GM10266 (cell line): Measurements from ENCODE around the gene TOPBP1.
"Not testable (repeated sequence)": the region's sequence is repeated elsewhere in the genome, so short reads cannot be mapped to it uniquely, and the experiment has no call there.

Experiments
- DNase-seq: peaks from one replicate; pipeline ENCODE4 v3.0.0; 2012; ENCODE audit errors: extremely low spot score
- TF ChIP-seq, protein P1 (sequence below): IDR thresholded peaks from 2 replicates; pipeline ENCODE4 v1.5.1; 2012; ENCODE audit warnings: mild to moderate bottlenecking, low read depth; ENCODE audit not compliant: control insufficient read depth, insufficient read depth; ENCODE audit errors: missing control alignments

The TOPBP1 gene

DNA sequence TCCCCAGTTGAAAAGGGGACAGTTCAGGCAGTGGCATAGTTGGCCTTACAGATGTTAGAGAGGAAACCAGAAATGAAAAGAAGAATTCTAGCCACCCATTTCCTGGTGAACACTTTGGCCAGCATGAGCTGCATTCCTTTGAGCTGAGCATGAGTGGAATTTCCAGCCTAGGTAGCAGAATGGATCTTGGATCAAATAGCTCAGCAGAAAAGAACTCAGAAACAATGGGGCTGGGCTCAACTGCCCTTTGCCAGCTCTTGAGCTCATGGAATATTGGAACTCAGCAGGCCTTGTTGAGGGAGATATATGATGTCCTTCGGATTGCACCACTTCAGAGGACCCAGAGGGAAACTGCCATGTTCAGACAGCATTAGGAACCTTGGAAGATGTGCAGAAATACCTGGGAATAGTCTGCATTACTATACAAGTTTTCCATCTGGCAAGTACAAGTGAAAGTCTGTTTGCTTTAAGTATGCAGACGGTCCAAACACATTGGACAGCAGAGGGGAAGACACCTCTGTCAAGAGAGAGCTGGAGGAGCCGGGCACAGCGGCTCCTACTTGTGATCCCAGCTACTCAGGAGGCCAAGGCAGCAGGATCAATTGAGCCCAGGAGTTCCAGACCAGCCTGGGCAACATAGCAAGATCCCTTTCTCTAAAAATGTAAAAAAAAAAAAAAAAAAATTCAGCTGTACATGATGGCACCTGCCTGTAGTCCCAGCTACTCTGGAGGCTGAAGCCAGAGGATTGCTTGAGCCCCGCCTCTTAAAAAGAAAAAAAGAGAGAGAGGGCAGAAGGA is 91.4 kb downstream of the TOPBP1 start:
- TF ChIP-seq, protein P1, sequence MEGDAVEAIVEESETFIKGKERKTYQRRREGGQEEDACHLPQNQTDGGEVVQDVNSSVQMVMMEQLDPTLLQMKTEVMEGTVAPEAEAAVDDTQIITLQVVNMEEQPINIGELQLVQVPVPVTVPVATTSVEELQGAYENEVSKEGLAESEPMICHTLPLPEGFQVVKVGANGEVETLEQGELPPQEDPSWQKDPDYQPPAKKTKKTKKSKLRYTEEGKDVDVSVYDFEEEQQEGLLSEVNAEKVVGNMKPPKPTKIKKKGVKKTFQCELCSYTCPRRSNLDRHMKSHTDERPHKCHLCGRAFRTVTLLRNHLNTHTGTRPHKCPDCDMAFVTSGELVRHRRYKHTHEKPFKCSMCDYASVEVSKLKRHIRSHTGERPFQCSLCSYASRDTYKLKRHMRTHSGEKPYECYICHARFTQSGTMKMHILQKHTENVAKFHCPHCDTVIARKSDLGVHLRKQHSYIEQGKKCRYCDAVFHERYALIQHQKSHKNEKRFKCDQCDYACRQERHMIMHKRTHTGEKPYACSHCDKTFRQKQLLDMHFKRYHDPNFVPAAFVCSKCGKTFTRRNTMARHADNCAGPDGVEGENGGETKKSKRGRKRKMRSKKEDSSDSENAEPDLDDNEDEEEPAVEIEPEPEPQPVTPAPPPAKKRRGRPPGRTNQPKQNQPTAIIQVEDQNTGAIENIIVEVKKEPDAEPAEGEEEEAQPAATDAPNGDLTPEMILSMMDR = no peak
- no peak for DNase-seq

- no peak for DNase-seq
- TF ChIP-seq, protein P1 = no peak
Measured at GRCh38 chr3:133568294-133569014, 93.3 kb downstream of the TOPBP1 start.

GRCh38 chr3:133563816-133564215 is 97.9 kb downstream of the TOPBP1 start:
- TF ChIP-seq, protein P1 = no peak
- no peak for DNase-seq

- TF ChIP-seq, protein P1 = no peak
- no peak for DNase-seq
Measured at GRCh38 chr3:133563186-133563591, 98.6 kb downstream of the TOPBP1 start.

- TF ChIP-seq, protein P1 = no peak
- no peak for DNase-seq
Measured at GRCh38 chr3:133562376-133562775, 99.4 kb downstream of the TOPBP1 start.

- DNase-seq = no peak
- TF ChIP-seq, protein P1 = no peak
Measured at GRCh38 chr3:133561679-133562078, 100.1 kb downstream of the TOPBP1 start.

GRCh38 chr3:133551589-133551988 is 110.2 kb downstream of the TOPBP1 start:
- not testable (repeated sequence) for DNase-seq
